Measurements from ENCODE around the gene ZNF223. TPM values are rescaled to one million over a fixed set of nuclear protein-coding genes. Genes with fewer than 3 reads are reported as not detected.
A peak's percentile ranks its signal among the peaks of the same experiment; 100 is the strongest.

ZNF223 gene
- total RNA-seq, 1 experiment from 2014 or later, result 9.9 TPM

- DNase-seq, result no peak
- Mint-ChIP-seq H3K4me1 (ENCODE audit: low read depth, unreplicated experiment) (peaks cover 7% of the 10 kb centered on the region), H3K27me3 (ENCODE audit: insufficient read depth, unreplicated experiment) (no peaks in the 10 kb centered on the region), H3K4me3 (ENCODE audit: unreplicated experiment) (no peak overlapping the region), H3K9me3 (ENCODE audit: unreplicated experiment) (peaks cover 23% of the 10 kb centered on the region), H3K27ac (ENCODE audit: unreplicated experiment) (no peak overlapping the region), H3K36me3 (ENCODE audit: insufficient read depth, unreplicated experiment) (peaks cover 35% of the 10 kb centered on the region)
- no TSS peak for BruUV-seq (replicated peaks)
- H3K4me3 ChIP-seq (ENCODE audit: low read depth, low read length), result no peak overlapping the region
- H3K27me3 ChIP-seq (replicated peaks; ENCODE audit: control insufficient read depth, insufficient read depth, low read length), result no peaks in the 10 kb centered on the region
- POLR2A ChIA-PET, result no interaction called here
- TF ChIP-seq CTCF (IDR thresholded peaks at IDR 0.05; ENCODE audit: insufficient read depth in 1 of 2, low read depth in 1 of 2, low read length in 1 of 2, severe bottlenecking in 1 of 2, unreplicated experiment in 1 of 2), result no peak
- H3K9me3 ChIP-seq, result no peaks in the 10 kb centered on the region
- no peaks in the 10 kb centered on the region for H3K4me1 ChIP-seq
- intact Hi-C loops (cut with micrococcal nuclease; ENCODE audit: unreplicated experiment), result no loop called here
- CTCF ChIA-PET, result no interaction called here
- H3K36me3 ChIP-seq (ENCODE audit: control insufficient read depth, insufficient read depth, low read length), result peaks cover 5% of the 10 kb centered on the region; the same call in 1 of the 2 replicates
Observed at GRCh38 chr19:44109458-44109857, 57.6 kb downstream of the ZNF223 start.

- no peaks in the 10 kb centered on the region for H3K9me3 ChIP-seq
- peak overlapping the region; percentile 64 for H3K4me3 ChIP-seq (ENCODE audit: low read depth, low read length)
- no TSS peak for BruUV-seq (replicated peaks)
- peaks cover 14% of the 10 kb centered on the region for H3K9me3 Mint-ChIP-seq (ENCODE audit: unreplicated experiment)
- ChIA-PET POLR2A (no interaction called here), CTCF (no interaction called here)
- intact Hi-C loops (cut with micrococcal nuclease; ENCODE audit: unreplicated experiment), result loop anchor here (10.0 kb wide), 1 partner anchor 287 kb away; the partner anchor contains the start of gene ZNF283
- no peaks in the 10 kb centered on the region for H3K4me1 ChIP-seq
- no peak overlapping the region for H3K27ac Mint-ChIP-seq (ENCODE audit: unreplicated experiment)
- no peaks in the 10 kb centered on the region for H3K27me3 ChIP-seq (replicated peaks; ENCODE audit: control insufficient read depth, insufficient read depth, low read length)
- DNase-seq, result peak; percentile 37 to 61
- TF ChIP-seq CTCF (IDR thresholded peaks at IDR 0.05; ENCODE audit: insufficient read depth in 1 of 2, low read depth in 1 of 2, low read length in 1 of 2, severe bottlenecking in 1 of 2, unreplicated experiment in 1 of 2), result no peak
- peak overlapping the region; percentile 91 for H3K4me3 Mint-ChIP-seq (ENCODE audit: unreplicated experiment)
- no peaks in the 10 kb centered on the region for H3K27me3 Mint-ChIP-seq (ENCODE audit: insufficient read depth, unreplicated experiment)
- H3K36me3 ChIP-seq (ENCODE audit: control insufficient read depth, insufficient read depth, low read length), result peaks cover 3% of the 10 kb centered on the region; the same call in 1 of the 2 replicates
- H3K4me1 Mint-ChIP-seq (ENCODE audit: low read depth, unreplicated experiment), result peaks cover 7% of the 10 kb centered on the region
- H3K36me3 Mint-ChIP-seq (ENCODE audit: insufficient read depth, unreplicated experiment), result peaks cover 21% of the 10 kb centered on the region
Observed at GRCh38 chr19:44111910-44112463, 60.2 kb downstream of the ZNF223 start.

- POLR2A ChIA-PET, result interaction anchor here (0.6 to 1.0 kb wide), 3 partner anchors 52 to 733 kb away, joined by 3 to 7 read pairs (median 3); partner anchors contain the start of gene ZNF226
- intact Hi-C loops (cut with micrococcal nuclease; ENCODE audit: unreplicated experiment), result loop anchor here (1.0 to 10.0 kb wide), 12 partner anchors 18 to 388 kb away; partner anchors contain the start of genes ZNF155, ZNF180, ZNF224 and ZNF227
Observed at GRCh38 chr19:44112802-44113137, 60.9 kb downstream of the ZNF223 start.

More at GRCh38 chr19:44112802-44113137, 60.9 kb downstream of the ZNF223 start:
- no peak for TF ChIP-seq CTCF (IDR thresholded peaks at IDR 0.05; ENCODE audit: insufficient read depth in 1 of 2, low read depth in 1 of 2, low read length in 1 of 2, severe bottlenecking in 1 of 2, unreplicated experiment in 1 of 2)
- peak overlapping the region; percentile 75 for H3K27ac Mint-ChIP-seq (ENCODE audit: unreplicated experiment)
- no TSS peak for BruUV-seq (replicated peaks)
- CTCF ChIA-PET, result interaction anchor here (0.6 kb wide), 1 partner anchor 46 kb away, joined by 3 read pairs; no protein-coding TSS in a partner anchor
- peaks cover 7% of the 10 kb centered on the region for H3K4me1 Mint-ChIP-seq (ENCODE audit: low read depth, unreplicated experiment)
- 0 out of 2 replicates have a peak, but pooled peaks cover 1% of the 10 kb centered on the region for H3K36me3 ChIP-seq (ENCODE audit: control insufficient read depth, insufficient read depth, low read length)
- H3K36me3 Mint-ChIP-seq (ENCODE audit: insufficient read depth, unreplicated experiment), result peaks cover 13% of the 10 kb centered on the region
- DNase-seq, result no peak
- no peaks in the 10 kb centered on the region for H3K9me3 ChIP-seq
- peak overlapping the region; percentile 91 for H3K4me3 Mint-ChIP-seq (ENCODE audit: unreplicated experiment)
- no peaks in the 10 kb centered on the region for H3K27me3 ChIP-seq (replicated peaks; ENCODE audit: control insufficient read depth, insufficient read depth, low read length)
- H3K4me3 ChIP-seq (ENCODE audit: low read depth, low read length), result peak overlapping the region; percentile 64
- H3K27me3 Mint-ChIP-seq (ENCODE audit: insufficient read depth, unreplicated experiment), result no peaks in the 10 kb centered on the region
- no peaks in the 10 kb centered on the region for H3K4me1 ChIP-seq
- H3K9me3 Mint-ChIP-seq (ENCODE audit: unreplicated experiment), result peaks cover 7% of the 10 kb centered on the region

Data from Caco-2 (cell line).